GM13977 (cell line): ENCODE measurements around the gene KCNMA1.

Source experiments
- DNase-seq: peaks from one replicate; pipeline ENCODE4 v3.0.0; 2012; ENCODE audit warnings: low spot score
- in situ Hi-C: fragments of 300-500 bp; cut with MboI; formaldehyde crosslinking; loops from one replicate; pipeline ENCODE4 v1.12.0; 2022; ENCODE audit warnings: low sequenced_read_pairs, low pct_unique_long_range_greater_than_20kb, mixed read lengths, inconsistent platforms; ENCODE audit not compliant: unreplicated experiment
- TF ChIP-seq, protein P1 (sequence below): IDR thresholded peaks from 2 replicates; pipeline ENCODE4 v1.5.1; 2012; ENCODE audit warnings: mild to moderate bottlenecking, control low read depth; ENCODE audit not compliant: insufficient read depth; ENCODE audit errors: extremely low read depth, missing control alignments

Gene KCNMA1

DNA sequence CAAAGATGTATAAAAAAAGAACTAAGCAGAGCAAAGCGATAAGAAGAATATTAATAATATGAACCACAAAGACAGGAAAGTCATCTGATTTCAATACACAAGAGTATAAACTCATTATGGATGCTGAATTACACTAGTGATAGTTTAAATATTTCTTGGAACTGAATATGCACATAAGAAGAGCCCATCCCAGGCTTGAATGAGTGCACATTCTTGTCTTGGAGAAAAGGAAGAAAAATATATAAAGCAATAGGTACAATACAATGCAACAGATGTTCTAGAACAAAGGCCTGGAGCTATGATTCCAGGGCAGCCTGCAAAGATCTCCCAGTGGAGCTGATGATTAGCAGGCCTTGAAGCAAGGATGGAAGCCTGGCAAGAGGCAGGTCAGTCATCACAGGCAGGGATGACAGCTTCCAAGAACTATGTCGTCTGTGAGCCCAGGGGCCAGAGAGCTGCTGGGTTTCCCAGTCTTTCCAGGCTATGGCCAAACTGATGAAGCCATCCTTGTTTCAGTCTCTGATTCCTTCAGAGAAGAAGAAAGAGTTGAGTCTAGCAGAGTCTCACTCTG lies 277.6 kb downstream of the KCNMA1 start:
- in situ Hi-C loops: no loop called here
- TF ChIP-seq, protein P1, sequence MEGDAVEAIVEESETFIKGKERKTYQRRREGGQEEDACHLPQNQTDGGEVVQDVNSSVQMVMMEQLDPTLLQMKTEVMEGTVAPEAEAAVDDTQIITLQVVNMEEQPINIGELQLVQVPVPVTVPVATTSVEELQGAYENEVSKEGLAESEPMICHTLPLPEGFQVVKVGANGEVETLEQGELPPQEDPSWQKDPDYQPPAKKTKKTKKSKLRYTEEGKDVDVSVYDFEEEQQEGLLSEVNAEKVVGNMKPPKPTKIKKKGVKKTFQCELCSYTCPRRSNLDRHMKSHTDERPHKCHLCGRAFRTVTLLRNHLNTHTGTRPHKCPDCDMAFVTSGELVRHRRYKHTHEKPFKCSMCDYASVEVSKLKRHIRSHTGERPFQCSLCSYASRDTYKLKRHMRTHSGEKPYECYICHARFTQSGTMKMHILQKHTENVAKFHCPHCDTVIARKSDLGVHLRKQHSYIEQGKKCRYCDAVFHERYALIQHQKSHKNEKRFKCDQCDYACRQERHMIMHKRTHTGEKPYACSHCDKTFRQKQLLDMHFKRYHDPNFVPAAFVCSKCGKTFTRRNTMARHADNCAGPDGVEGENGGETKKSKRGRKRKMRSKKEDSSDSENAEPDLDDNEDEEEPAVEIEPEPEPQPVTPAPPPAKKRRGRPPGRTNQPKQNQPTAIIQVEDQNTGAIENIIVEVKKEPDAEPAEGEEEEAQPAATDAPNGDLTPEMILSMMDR: no peak
- no peak for DNase-seq

DNA sequence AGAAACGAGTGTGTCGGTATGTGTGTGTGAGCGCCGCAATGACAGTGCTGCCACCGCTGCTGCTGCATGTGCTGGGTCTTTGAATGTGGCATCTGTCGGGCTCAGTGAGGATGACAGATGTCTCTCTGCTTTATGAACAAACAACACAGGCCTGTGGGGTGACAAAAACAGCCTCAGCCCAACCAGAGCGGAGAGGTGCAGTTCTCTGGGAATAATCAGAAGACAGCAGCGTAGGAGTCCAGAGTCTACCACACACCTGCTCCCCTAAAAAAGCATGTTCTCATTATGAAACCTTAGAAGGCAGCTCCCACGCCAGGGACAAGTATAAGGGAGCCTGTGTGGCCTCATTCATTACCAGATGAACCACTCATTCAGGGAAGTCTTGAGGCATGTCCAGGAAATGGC lies 278.3 kb downstream of the KCNMA1 start:
- TF ChIP-seq, protein P1: no peak
- DNase-seq: no peak
- in situ Hi-C loops: no loop called here

DNA sequence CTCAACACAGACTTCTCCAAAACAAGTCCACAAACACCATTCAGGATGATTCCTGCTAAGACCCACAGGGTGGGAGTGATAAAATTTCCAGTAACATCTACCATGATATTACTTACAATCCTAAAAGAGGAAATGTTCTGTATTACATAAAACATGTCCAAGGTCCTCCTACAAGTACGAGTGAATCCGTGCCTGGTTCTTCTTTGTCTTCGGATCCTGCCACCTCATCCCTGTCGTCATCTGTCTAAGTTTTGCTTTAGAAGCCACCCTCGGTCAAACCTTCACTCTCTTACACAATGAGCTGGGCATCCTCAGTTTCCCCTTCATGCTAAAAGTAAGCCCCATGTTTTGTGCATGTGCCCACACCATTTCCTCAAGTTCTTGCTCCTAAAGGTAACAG lies 279.0 kb downstream of the KCNMA1 start:
- TF ChIP-seq, protein P1: no peak
- DNase-seq: no peak
- in situ Hi-C loops: no loop called here

DNA sequence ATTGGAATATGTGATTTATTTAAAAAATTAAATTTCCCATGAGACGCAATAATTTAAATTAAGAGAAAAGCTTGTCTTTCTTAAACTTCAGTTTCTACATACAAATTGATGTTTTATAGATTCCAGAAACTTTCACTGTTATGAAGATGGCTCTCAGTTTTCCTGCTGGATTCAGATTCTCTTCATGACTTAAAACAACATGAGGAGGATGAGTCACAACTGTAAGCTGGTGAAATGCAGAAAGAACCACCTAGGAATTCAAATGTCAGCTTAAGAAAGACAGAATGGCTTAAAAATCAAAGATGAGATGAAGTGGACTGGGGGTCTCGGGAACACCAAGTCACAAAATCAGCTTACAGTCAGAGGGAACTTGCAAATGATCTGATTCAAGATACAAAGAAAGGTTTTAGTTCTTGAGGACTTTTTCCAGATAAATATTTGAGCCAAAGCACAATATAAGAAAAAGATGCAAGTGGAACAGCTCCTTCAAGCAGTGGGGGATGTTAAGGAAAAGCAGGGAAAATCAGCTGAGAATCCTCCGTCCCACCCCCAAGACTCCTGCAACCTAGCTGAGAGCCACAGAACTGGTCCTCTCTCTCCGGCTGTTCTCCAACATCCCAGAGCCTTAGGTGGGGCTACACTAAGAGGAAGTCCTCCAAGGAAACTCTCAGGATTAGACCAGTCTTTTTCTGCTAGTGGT lies 279.8 kb downstream of the KCNMA1 start:
- no peak for DNase-seq
- in situ Hi-C loops: no loop called here
- TF ChIP-seq, protein P1: no peak

DNA sequence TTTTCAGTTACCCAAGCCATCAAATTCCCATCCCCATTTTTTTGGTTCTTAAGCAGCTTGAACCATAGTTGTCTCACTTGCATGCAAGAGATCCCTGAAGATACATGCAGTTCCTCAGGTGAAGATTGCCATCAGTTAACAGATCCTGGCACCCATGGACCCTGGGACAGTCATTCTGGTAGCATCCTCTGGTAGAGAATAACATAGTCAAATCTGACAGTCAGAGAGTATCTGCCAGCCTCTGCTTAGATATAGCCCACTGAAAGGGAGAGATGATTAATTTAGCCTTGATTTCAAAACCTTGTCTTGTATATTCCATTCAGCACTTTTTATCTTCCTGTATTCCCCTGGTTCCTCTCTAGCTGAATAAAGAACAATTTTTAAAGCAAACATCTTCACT lies 280.4 kb downstream of the KCNMA1 start:
- TF ChIP-seq, protein P1: no peak
- in situ Hi-C loops: no loop called here
- no peak for DNase-seq

DNA sequence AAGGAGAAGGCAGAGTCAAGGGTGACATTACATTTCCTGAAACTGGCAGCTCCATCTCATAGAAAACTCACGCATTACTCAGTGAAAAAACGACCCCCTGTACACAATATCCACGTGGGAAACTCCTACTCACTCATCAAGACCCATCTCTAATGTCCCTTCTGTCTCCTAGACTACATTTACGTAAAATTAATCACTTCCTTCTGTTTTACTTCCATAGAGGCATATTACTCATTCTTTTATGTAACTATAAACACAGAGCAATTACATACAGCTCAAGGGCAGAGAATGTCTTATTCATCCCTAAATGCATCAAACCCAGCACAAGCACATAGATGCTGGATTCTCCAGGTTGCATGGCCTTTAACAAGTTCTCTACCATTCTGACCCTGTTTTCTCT lies 281.8 kb downstream of the KCNMA1 start:
- in situ Hi-C loops: no loop called here
- TF ChIP-seq, protein P1: no peak
- no peak for DNase-seq
